HepG2 (cell line): ENCODE measurements around the gene JMJD7. TPM values are rescaled to one million over a fixed set of nuclear protein-coding genes. Genes with fewer than 3 reads are reported as not detected.

Source experiments
- ATAC-seq: fragments of 200-7000 bp; cut with Tn5 transposase; 3 replicates; pipeline ENCODE4 v1.9.1; 2020; ENCODE audit warnings: mild to moderate bottlenecking, moderate library complexity
- Bru-seq: library from RNA; stranded (reverse); fragments of 400-500 nt; gene quantifications from one replicate; lab custom pipeline; 2021; lab: Mats Ljungman, UMichigan
- BruChase-seq, 2 experiments: library from RNA; stranded (reverse); fragments of 400-500 nt; gene quantifications; one replicate each; lab custom pipeline; 2021; lab: Mats Ljungman, UMichigan
- BruUV-seq: library from RNA; stranded (reverse); fragments of 400-500 nt; replicated peaks from 2 replicates; lab custom pipeline; 2021; lab: Mats Ljungman, UMichigan
- CTCF ChIA-PET: fragments of 300-600 bp; formaldehyde crosslinking; extraction: SDS; loops from one replicate; lab custom pipeline; 2021; ENCODE audit warnings: low total read pairs, inconsistent platforms, low intra/inter-chr PET ratio; lab: Yijun Ruan, JAX
- POLR2A ChIA-PET: fragments of 350-600 bp; sonication (Branson Sonifier 250); formaldehyde crosslinking; loops from one replicate; lab custom pipeline; 2020; ENCODE audit warnings: antibody characterized with exemption, inconsistent platforms; lab: Yijun Ruan, JAX
- DNase-seq: peaks from one replicate; pipeline ENCODE4 v3.0.0-alpha.2; 2015; ENCODE audit warnings: low spot score
- FAIRE-seq: peaks from 3 replicates; lab custom pipeline; 2011; peaks lifted over from hg19 to GRCh38; lab: Jason Lieb, UNC
- H2AFZ ChIP-seq: one replicate; pipeline ENCODE4 v1.6.1; 2011; ENCODE audit warnings: low read length, inconsistent platforms
- H3K27ac ChIP-seq: fragments of 300-600 bp; 3 replicates; pipeline ENCODE4 v1.8.0; 2011; ENCODE audit warnings: mixed run types, mild to moderate bottlenecking, mixed read lengths, low read length, inconsistent platforms; ENCODE audit not compliant: insufficient read depth; ENCODE audit errors: extremely low read length
- H3K27me3 ChIP-seq, 2 experiments: fragments of 200-600 bp in 1 of 2; 2 replicates in 1 of 2; 3 replicates in 1 of 2; pipeline versions ENCODE4 v1.6.0 to v1.8.0; 2011; ENCODE audit warnings: low read length in 2 of 2, mild to moderate bottlenecking in 2 of 2, moderate library complexity in 2 of 2, inconsistent platforms in 1 of 2; ENCODE audit not compliant: insufficient read depth in 2 of 2, control insufficient read depth in 1 of 2
- H3K36me3 ChIP-seq, 2 experiments: fragments of 200-600 bp in 1 of 2; replicated peaks in 1 of 2; 2 replicates in 1 of 2; 3 replicates in 1 of 2; pipeline versions ENCODE4 v1.5.1 to v1.8.0; 2011; ENCODE audit warnings: low read length in 2 of 2, inconsistent platforms in 1 of 2; ENCODE audit not compliant: insufficient read depth in 2 of 2, control insufficient read depth in 1 of 2
- H3K4me1 ChIP-seq: 2 replicates; pipeline ENCODE4 v1.5.1; 2012; ENCODE audit warnings: low read length, inconsistent platforms; ENCODE audit not compliant: insufficient read depth
- H3K4me2 ChIP-seq: 2 replicates; pipeline ENCODE4 v1.6.0; 2011; ENCODE audit warnings: low read depth, low read length, inconsistent platforms
- H3K4me3 ChIP-seq, 3 experiments: fragments of 200-600 bp in 1 of 3; sonication (generic), shearing (Covaris generic) in 1 of 3; replicated peaks in 1 of 3; 2 replicates each; pipeline ENCODE4 v1.5.1; 2011 to 2016; ENCODE audit warnings: low read length in 3 of 3, inconsistent platforms in 2 of 3, low read depth in 2 of 3, mild to moderate bottlenecking in 2 of 3, control low read depth in 1 of 3, mixed read lengths in 1 of 3; ENCODE audit not compliant: insufficient read depth in 1 of 3
- H3K79me2 ChIP-seq: one replicate; pipeline ENCODE4 v1.6.1; 2011; ENCODE audit warnings: low read length, inconsistent platforms; ENCODE audit not compliant: insufficient read depth
- H3K9ac ChIP-seq: 2 replicates; pipeline ENCODE4 v1.6.0; 2011; ENCODE audit warnings: mild to moderate bottlenecking, low read depth, low read length, inconsistent platforms; ENCODE audit not compliant: insufficient read depth
- H3K9me3 ChIP-seq: 2 replicates; pipeline ENCODE4 v1.5.1; 2012; ENCODE audit warnings: mild to moderate bottlenecking, low read length
- H4K20me1 ChIP-seq: 2 replicates; pipeline ENCODE4 v1.6.0; 2011; ENCODE audit warnings: inconsistent platforms, mild to moderate bottlenecking, low read length, moderate library complexity; ENCODE audit not compliant: insufficient read depth
- KDM5B ChIP-seq: sonication (generic); formaldehyde crosslinking; IDR thresholded peaks from 2 replicates; pipeline ENCODE4 v1.4.0; 2020; ENCODE audit warnings: missing genetic modification reagents, mild to moderate bottlenecking, borderline replicate concordance
- PAXIP1 ChIP-seq: sonication (generic); formaldehyde crosslinking; conservative IDR thresholded peaks from 2 replicates; pipeline ENCODE4 v1.4.0; 2020; ENCODE audit warnings: mild to moderate bottlenecking, missing genetic modification reagents, moderate library complexity
- ZHX2 ChIP-seq, 2 experiments: sonication (generic) in 1 of 2; formaldehyde crosslinking in 1 of 2; IDR thresholded peaks; 2 replicates each; pipeline versions ENCODE4 v1.6.1 to v1.9.0; 2014 to 2022; ENCODE audit warnings: antibody characterized with exemption in 1 of 2, borderline replicate concordance in 1 of 2, inconsistent platforms in 1 of 2, low read depth in 1 of 2, missing genetic modification reagents in 1 of 2
- ZNF556 ChIP-seq: sonication (generic); formaldehyde crosslinking; IDR thresholded peaks from 2 replicates; pipeline ENCODE4 v1.4.0; 2020; ENCODE audit warnings: mild to moderate bottlenecking, missing genetic modification reagents, borderline replicate concordance
- WGBS: methylation state at CpG from one replicate; pipeline ENCODE4 v1.1.6; 2017; ENCODE audit warnings: low lambda C conversion rate; 5-methylcytosine and 5-hydroxymethylcytosine counted together
- in situ Hi-C: cut with HindIII; loops from 2 replicates; pipeline ENCODE4 v1.10.0; 2017; ENCODE audit warnings: low pct_unique_long_range_greater_than_20kb; ENCODE audit not compliant: extremely low pct_ligation_motif_present
- intact Hi-C: fragments of 100-400 bp; cut with micrococcal nuclease; formaldehyde crosslinking; loops from one replicate; pipeline ENCODE4 v1.10.0; 2022; ENCODE audit not compliant: unreplicated experiment
- long read RNA-seq, 2 experiments: library from RNA in 1 of 2; library from polyadenylated mRNA in 1 of 2; stranded (forward) in 1 of 2; unstranded in 1 of 2; transcript quantifications; one replicate each; pipeline ENCODE4 v2.0.0, GENCODE V29; 2019 to 2022
- polyA minus RNA-seq, 3 experiments: library from RNA; depleted of rRNA, polyadenylated mRNA; stranded (reverse); fragments of >200 nt; gene quantifications; 2 replicates each; pipeline ENCODE4 v1.2.3, GENCODE V29; 2011; ENCODE audit warnings: low replicate concordance in 1 of 3
- polyA plus RNA-seq, 8 experiments: library from polyadenylated mRNA; depleted of rRNA in 3 of 8; stranded (reverse) in 7 of 8; unstranded in 1 of 8; fragments of >200 nt; fragmentation: Illumina TruSeq in 4 of 8; extraction: Trizol in 4 of 8; gene quantifications; 2 replicates each; pipeline versions ENCODE4 v1.2.1 to v1.2.3, GENCODE V29; 2011 to 2016; ENCODE audit warnings: low read depth in 4 of 8, missing spikeins in 1 of 8, mixed read lengths in 1 of 8; ENCODE audit not compliant: insufficient read depth in 1 of 8
- total RNA-seq, 5 experiments: library from RNA; depleted of rRNA; stranded (reverse); fragments of >200 nt; fragmentation: Illumina TruSeq; extraction: Trizol; gene quantifications; 2 replicates each; pipeline ENCODE4 v1.2.3, GENCODE V29; 2016; ENCODE audit warnings: low read depth in 1 of 5

JMJD7 gene
- total RNA-seq (2016; rRNA removed; fragmentation: Illumina TruSeq; extraction: Trizol) (5.4 and 7.1 TPM in 2 replicates), polyA plus RNA-seq (2011; rRNA removed) (6.4 and 7.2 TPM in 2 replicates), polyA minus RNA-seq (2011; rRNA and poly(A)+ RNA removed; ENCODE audit: low replicate concordance) (7.1 and 9.6 TPM in 2 replicates), Bru-seq, nascent RNA (percentile 55 among the genes with signal in this experiment), BruChase-seq, experiment 1, labeled RNA remaining after a 6-hour chase (percentile 58 among the genes with signal in this experiment), BruChase-seq, experiment 2, labeled RNA remaining after a 2-hour chase (percentile 55 among the genes with signal in this experiment)
- total RNA-seq (2016; cell fraction: cytosol; rRNA removed; fragmentation: Illumina TruSeq; extraction: Trizol; ENCODE audit: low read depth): 0.40 and 0.53 TPM in 2 replicates
- total RNA-seq (2016; cell fraction: insoluble cytoplasmic fraction; rRNA removed; fragmentation: Illumina TruSeq; extraction: Trizol): 6.2 and 6.5 TPM in 2 replicates
- total RNA-seq (2016; cell fraction: membrane; rRNA removed; fragmentation: Illumina TruSeq; extraction: Trizol): 2.0 and 2.1 TPM in 2 replicates
- total RNA-seq (2016; cell fraction: nucleus; rRNA removed; fragmentation: Illumina TruSeq; extraction: Trizol): 7.6 and 8.2 TPM in 2 replicates
- 4.5 and 4.9 TPM in 2 replicates for polyA plus RNA-seq (2011; cell fraction: cytosol; rRNA removed)
- polyA plus RNA-seq (2011; cell fraction: nucleus; rRNA removed): 22.2 and 32.3 TPM in 2 replicates
- polyA plus RNA-seq (2012): 3.7 and 5.4 TPM in 2 replicates
- 2.3 TPM in 2 replicates for polyA plus RNA-seq (2016; cell fraction: cytosol; fragmentation: Illumina TruSeq; extraction: Trizol; ENCODE audit: low read depth)
- 5.3 and 6.2 TPM in 2 replicates for polyA plus RNA-seq (2016; cell fraction: insoluble cytoplasmic fraction; fragmentation: Illumina TruSeq; extraction: Trizol; ENCODE audit: low read depth)
- 2.5 and 2.6 TPM in 2 replicates for polyA plus RNA-seq (2016; cell fraction: membrane; fragmentation: Illumina TruSeq; extraction: Trizol; ENCODE audit: low read depth)
- 17.3 and 19.5 TPM in 2 replicates for polyA plus RNA-seq (2016; cell fraction: nucleus; fragmentation: Illumina TruSeq; extraction: Trizol; ENCODE audit: insufficient read depth, low read depth)
- 1.2 and 4.6 TPM in 2 replicates for polyA minus RNA-seq (2011; cell fraction: cytosol; rRNA and poly(A)+ RNA removed)
- 3.2 and 8.8 TPM in 2 replicates for polyA minus RNA-seq (2011; cell fraction: nucleus; rRNA and poly(A)+ RNA removed)
- long read RNA-seq, experiment 1, partial matches to known transcripts: 0 of 5 reads
- long read RNA-seq, experiment 1, other reads (novel, unspliced or antisense): 1 of 5 reads
- long read RNA-seq, experiment 2, transcript JMJD7-201 (8 exons, 1,416 nt): major isoform, 10 of 12 reads
- long read RNA-seq, experiment 2, partial matches to known transcripts: 0 of 12 reads
- long read RNA-seq, experiment 2, other reads (novel, unspliced or antisense): 0 of 12 reads

GRCh38 chr15:41827880-41828806 lies at the start of gene JMJD7:
JMJD7 (plus strand) TSS chr15:41828092; CDS start chr15:41828125, 33 bp downstream.
- Histone ChIP-seq H4K20me1 (no peaks in the 10 kb centered on the region), H3K9ac (peak within 1 kb of the TSS; percentile 90), H3K4me1 (peaks cover 18% of the 10 kb centered on the region), H2AFZ (peak within 1 kb of the TSS; percentile 61), H3K4me2 (peak within 1 kb of the TSS; percentile 90), H3K79me2 (no peaks in the 10 kb centered on the region), H3K27me3 (no peaks in the 10 kb centered on the region; a peak in 1 of 5 replicates), H3K9me3 (no peaks in the 10 kb centered on the region), H3K36me3 (peaks cover 0 to 5% of the 10 kb centered on the region in 2 experiments; a peak in 2 of 5 replicates), H3K4me3 (peak within 1 kb of the TSS; percentile 69 to 99 (median 71)), H3K27ac (peak within 1 kb of the TSS; percentile 42)
- DNase-seq (peak; percentile 61), ATAC-seq (peak; percentile 87), FAIRE-seq (no peak)
- CTCF ChIA-PET: no interaction called here
- BruUV-seq: TSS peak; percentile 69
- 5% methylated on average over 12 of the region's 66 CpGs for WGBS
- intact Hi-C loops: no loop called here
- POLR2A ChIA-PET: interaction anchor here (0.6 to 1.0 kb wide), 2 partner anchors 54 to 254 kb away, joined by 4 read pairs; partner anchors contain the start of gene MAPKBP1
- in situ Hi-C loops: no loop called here
- TF ChIP-seq ZHX2 (IDR thresholded peaks at IDR 0.05; ENCODE audit: low read depth) (no peak), ZHX2 (CRISPR knock-in tag; IDR thresholded peaks at IDR 0.05; ENCODE audit: borderline replicate concordance) (0 out of 2 replicates have a peak, but pooled peaks have one; percentile 27), PAXIP1 (0 out of 2 replicates have a peak, but pooled peaks have one; percentile 5), ZNF556 (no peak), KDM5B (CRISPR knock-in tag) (peak; percentile 76; the same call in 1 of the 2 replicates)
